Calu3 (cell line): Measurements from ENCODE around the gene EFCAB8. TPM values are rescaled to one million over a fixed set of nuclear protein-coding genes. Genes with fewer than 3 reads are reported as not detected.
"Not testable (repeated sequence)": the region's sequence is repeated elsewhere in the genome, so short reads cannot be mapped to it uniquely, and the experiment has no call there.

ENCODE experiments used
- BruUV-seq: library from RNA; stranded (reverse); fragments of 400-500 nt; replicated peaks from 2 replicates; lab custom pipeline; 2021; lab: Mats Ljungman, UMichigan
- CTCF ChIA-PET: fragments of 300-600 bp; sonication (Branson Sonifier 250); formaldehyde crosslinking; loops from one replicate; lab custom pipeline; 2022; ENCODE audit warnings: antibody characterized with exemption; lab: Charles Lee
- DNase-seq: peaks from one replicate; pipeline ENCODE4 v3.0.0; 2022
- H3K27ac Mint-ChIP-seq: one replicate; pipeline ENCODE4 v1.8.0; 2022; ENCODE audit warnings: mixed read lengths; ENCODE audit not compliant: unreplicated experiment
- H3K27me3 Mint-ChIP-seq: one replicate; pipeline ENCODE4 v1.8.0; 2022; ENCODE audit warnings: mixed read lengths; ENCODE audit not compliant: unreplicated experiment
- H3K36me3 Mint-ChIP-seq: one replicate; pipeline ENCODE4 v1.8.0; 2022; ENCODE audit warnings: mild to moderate bottlenecking, moderate library complexity, mixed read lengths; ENCODE audit not compliant: insufficient read depth, unreplicated experiment
- H3K4me1 Mint-ChIP-seq: one replicate; pipeline ENCODE4 v1.8.0; 2022; ENCODE audit warnings: mild to moderate bottlenecking, low read depth, mixed read lengths; ENCODE audit not compliant: unreplicated experiment
- H3K4me3 Mint-ChIP-seq: one replicate; pipeline ENCODE4 v1.8.0; 2022; ENCODE audit warnings: mild to moderate bottlenecking, low read depth, moderate library complexity, mixed read lengths; ENCODE audit not compliant: unreplicated experiment
- H3K9me3 Mint-ChIP-seq: one replicate; pipeline ENCODE4 v1.8.0; 2022; ENCODE audit warnings: low read depth, mixed read lengths; ENCODE audit not compliant: unreplicated experiment
- intact Hi-C: fragments of 100-400 bp; cut with micrococcal nuclease; formaldehyde crosslinking; loops from one replicate; pipeline ENCODE4 v1.10.0; 2022; ENCODE audit not compliant: unreplicated experiment
- total RNA-seq: library from RNA; stranded (reverse); gene quantifications from 2 replicates; pipeline ENCODE4 v1.2.3, GENCODE V29; 2022
- TF ChIP-seq, protein P1 (sequence below): fragments of 200-600 bp; IDR thresholded peaks from one replicate; pipeline ENCODE4 v1.8.0; 2022; ENCODE audit warnings: antibody characterized with exemption; ENCODE audit not compliant: unreplicated experiment

The EFCAB8 gene
- total RNA-seq, 1 experiment from 2014 or later: 1.1 TPM

DNA sequence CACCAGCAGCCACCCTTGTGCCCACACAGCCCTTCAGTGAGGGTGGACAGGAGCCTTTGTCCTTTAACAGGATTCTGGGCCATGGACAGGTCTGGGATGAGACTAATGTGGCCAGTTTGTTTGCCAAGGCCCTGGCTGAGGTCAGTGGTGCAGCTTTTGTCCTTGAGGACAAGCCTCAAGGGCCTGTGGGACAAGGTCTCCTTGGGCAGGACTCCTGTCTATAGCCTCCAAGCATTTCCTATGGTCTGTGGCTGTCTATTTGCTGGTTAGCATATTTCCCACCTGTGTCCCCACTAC lies 101.4 kb downstream of the EFCAB8 start:
- no peak for DNase-seq
- Mint-ChIP-seq H3K9me3 (peaks cover 7% of the 10 kb centered on the region), H3K4me3 (no peak overlapping the region), H3K27ac (no peak overlapping the region), H3K4me1 (no peaks in the 10 kb centered on the region), H3K36me3 (no peaks in the 10 kb centered on the region), H3K27me3 (peaks cover 85% of the 10 kb centered on the region)
- TF ChIP-seq, protein P1, sequence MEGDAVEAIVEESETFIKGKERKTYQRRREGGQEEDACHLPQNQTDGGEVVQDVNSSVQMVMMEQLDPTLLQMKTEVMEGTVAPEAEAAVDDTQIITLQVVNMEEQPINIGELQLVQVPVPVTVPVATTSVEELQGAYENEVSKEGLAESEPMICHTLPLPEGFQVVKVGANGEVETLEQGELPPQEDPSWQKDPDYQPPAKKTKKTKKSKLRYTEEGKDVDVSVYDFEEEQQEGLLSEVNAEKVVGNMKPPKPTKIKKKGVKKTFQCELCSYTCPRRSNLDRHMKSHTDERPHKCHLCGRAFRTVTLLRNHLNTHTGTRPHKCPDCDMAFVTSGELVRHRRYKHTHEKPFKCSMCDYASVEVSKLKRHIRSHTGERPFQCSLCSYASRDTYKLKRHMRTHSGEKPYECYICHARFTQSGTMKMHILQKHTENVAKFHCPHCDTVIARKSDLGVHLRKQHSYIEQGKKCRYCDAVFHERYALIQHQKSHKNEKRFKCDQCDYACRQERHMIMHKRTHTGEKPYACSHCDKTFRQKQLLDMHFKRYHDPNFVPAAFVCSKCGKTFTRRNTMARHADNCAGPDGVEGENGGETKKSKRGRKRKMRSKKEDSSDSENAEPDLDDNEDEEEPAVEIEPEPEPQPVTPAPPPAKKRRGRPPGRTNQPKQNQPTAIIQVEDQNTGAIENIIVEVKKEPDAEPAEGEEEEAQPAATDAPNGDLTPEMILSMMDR: no peak
- BruUV-seq: no TSS peak
- CTCF ChIA-PET: no interaction called here
- intact Hi-C loops: no loop called here

DNA sequence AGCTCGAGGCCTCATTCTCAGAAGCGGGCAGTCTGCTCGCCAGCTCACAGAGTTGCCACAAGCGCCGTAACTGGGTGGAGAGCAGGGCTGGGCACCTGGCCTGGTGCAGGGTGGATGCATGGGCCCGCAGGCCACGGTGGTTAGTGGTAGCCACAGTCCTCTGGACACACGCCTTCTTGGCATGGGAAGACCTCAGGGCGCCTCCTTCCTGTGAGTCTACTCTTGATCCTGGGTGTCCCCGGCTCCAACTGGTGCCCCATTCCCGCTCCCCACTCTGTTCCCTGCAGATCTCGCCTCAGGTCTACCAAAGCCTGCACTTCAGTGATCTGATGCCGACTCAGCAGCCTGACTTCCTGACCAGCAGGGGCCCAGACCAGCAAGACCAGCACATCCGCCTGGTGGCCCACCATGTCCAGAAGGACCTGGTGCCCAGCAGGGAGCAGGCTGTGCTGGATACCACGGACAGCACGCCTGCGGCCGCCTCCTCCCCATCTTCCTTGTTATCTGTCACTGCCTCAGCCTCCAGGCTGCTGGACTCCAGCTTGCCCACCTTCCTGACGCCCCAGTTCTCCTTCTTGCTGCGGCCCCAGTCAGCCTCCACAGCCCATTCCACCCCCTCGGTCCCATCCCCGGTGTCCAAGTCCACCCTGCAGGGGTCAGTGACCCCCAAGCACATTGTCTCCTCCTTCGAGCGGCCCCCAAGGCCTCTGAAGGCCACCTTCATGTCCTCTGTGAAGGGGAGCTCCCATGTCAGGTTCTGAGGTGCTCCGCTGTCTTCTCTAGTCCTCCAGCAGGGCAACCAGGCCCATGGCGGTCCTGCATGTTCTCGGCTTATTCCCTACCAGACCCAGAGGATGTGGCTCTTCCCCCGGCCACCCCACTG lies 102.4 kb downstream of the EFCAB8 start:
- CTCF ChIA-PET: no interaction called here
- intact Hi-C loops: no loop called here

DNA sequence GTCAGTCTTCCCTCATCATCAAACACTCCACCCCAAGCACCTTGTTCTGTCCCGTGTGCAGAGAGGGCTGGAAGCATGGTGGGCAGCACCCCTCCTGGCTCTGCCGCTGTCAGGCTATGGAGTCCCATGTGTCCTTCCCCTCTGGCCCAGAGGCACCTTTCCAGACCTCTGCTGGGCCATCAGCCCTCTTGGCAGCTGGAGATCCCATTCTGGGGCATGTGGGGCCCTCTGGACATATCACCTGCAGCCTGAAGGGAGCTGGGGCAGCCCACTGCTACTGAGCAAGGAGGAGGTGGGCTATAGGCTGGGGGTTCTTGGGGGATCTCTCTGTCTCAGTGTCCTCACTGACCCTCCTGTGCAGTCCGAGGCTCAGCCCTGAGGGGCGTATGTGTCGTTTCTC lies 103.3 kb downstream of the EFCAB8 start:
- Mint-ChIP-seq H3K36me3 (no peaks in the 10 kb centered on the region), H3K4me3 (no peak overlapping the region), H3K27ac (no peak overlapping the region), H3K9me3 (peaks cover 3% of the 10 kb centered on the region), H3K27me3 (peaks cover 86% of the 10 kb centered on the region), H3K4me1 (no peaks in the 10 kb centered on the region)
- BruUV-seq: no TSS peak
- DNase-seq: no peak
- CTCF ChIA-PET: no interaction called here
- TF ChIP-seq, protein P1: no peak
- intact Hi-C loops: no loop called here

More for the DNA sequence above, 102.4 kb downstream of the EFCAB8 start:
- H3K4me3 Mint-ChIP-seq: no peak overlapping the region
- no peaks in the 10 kb centered on the region for H3K36me3 Mint-ChIP-seq
- DNase-seq: no peak
- H3K27ac Mint-ChIP-seq: no peak overlapping the region
- no TSS peak for BruUV-seq
- H3K27me3 Mint-ChIP-seq: peaks cover 91% of the 10 kb centered on the region
- H3K9me3 Mint-ChIP-seq: peaks cover 7% of the 10 kb centered on the region
- no peaks in the 10 kb centered on the region for H3K4me1 Mint-ChIP-seq
- TF ChIP-seq, protein P1: no peak

DNA sequence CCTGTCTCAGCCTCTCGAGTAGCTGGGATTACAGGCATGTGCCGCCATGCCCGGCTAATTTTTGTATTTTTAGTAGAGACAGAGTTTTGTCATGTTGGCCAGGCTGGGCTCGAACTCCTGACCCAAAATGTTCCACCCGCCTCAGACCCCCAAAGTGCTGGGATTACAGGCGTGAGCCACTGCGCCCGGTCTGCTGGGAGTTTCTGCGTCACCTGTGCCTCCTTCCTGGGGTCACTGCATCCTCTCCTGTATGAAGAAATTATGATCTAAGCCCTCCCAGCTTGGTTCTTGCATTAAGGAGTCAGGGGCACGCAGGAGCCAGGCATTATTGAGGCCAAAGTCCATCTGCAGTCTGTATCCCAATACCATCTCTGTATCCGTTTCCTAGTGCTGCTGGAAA lies 103.9 kb downstream of the EFCAB8 start:
- BruUV-seq, H3K27ac Mint-ChIP-seq, H3K9me3 Mint-ChIP-seq, H3K4me1 Mint-ChIP-seq, intact Hi-C loops, H3K36me3 Mint-ChIP-seq, H3K4me3 Mint-ChIP-seq, DNase-seq: not testable (repeated sequence)
- CTCF ChIA-PET: interaction anchor here (0.7 kb wide), 2 partner anchors 20 to 213 kb away, joined by 3 read pairs; no protein-coding TSS in a partner anchor
- H3K27me3 Mint-ChIP-seq: peaks cover 86% of the 10 kb centered on the region

DNA sequence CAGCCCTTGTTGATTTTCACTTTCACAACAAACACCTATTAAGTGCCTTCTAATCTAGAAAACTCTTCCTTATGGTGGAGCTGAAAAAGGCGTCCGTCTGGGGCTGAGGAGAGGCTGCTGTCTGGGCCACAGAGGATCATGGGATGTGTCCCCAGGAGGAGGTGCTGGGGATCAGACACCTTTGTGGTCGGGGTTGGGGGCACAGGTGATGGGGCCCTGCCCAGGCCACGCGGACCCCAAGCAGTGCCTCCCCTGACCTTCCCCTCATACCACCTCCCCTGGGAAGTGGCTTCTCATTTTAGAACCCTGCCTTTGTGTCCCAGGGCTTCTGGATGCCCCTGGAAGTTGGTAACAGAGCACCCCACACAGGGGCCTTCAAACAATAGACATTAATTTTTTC lies 104.5 kb downstream of the EFCAB8 start:
- CTCF ChIA-PET: interaction anchor here (0.7 kb wide), 1 partner anchor 213 kb away, joined by 3 read pairs; no protein-coding TSS in a partner anchor
- TF ChIP-seq, protein P1: no peak
- H3K27ac Mint-ChIP-seq: no peak overlapping the region
- peaks cover 86% of the 10 kb centered on the region for H3K27me3 Mint-ChIP-seq
- no peaks in the 10 kb centered on the region for H3K36me3 Mint-ChIP-seq
- H3K4me1 Mint-ChIP-seq: no peaks in the 10 kb centered on the region
- no TSS peak for BruUV-seq
- no peak for DNase-seq
- no peak overlapping the region for H3K4me3 Mint-ChIP-seq
- peaks cover 3% of the 10 kb centered on the region for H3K9me3 Mint-ChIP-seq
- intact Hi-C loops: no loop called here
